Neural progenitor cell (in vitro differentiated cells): ENCODE results near the gene SDHA.
"Not testable (repeated sequence)": the region's sequence is repeated elsewhere in the genome, so short reads cannot be mapped to it uniquely, and the experiment has no call there.

Experiments
- CTCF ChIP-seq: fragments of 200-600 bp; sonication (generic); IDR thresholded peaks from 2 replicates; pipeline ENCODE4 v1.5.1; 2017; ENCODE audit warnings: antibody characterized with exemption, mild to moderate bottlenecking
- EZH2 ChIP-seq: fragments of 200-600 bp; sonication (generic); IDR thresholded peaks from 2 replicates; pipeline ENCODE4 v1.6.1; 2017; ENCODE audit warnings: antibody characterized with exemption, mild to moderate bottlenecking, moderate library complexity
- EZH2phosphoT487 ChIP-seq: fragments of 200-600 bp; sonication (generic); IDR thresholded peaks from 2 replicates; pipeline ENCODE4 v1.6.1; 2017; ENCODE audit warnings: antibody characterized with exemption

- TF ChIP-seq CTCF, EZH2, EZH2phosphoT487: not testable (repeated sequence)
Observed at GRCh38 chr5:235527-235926, 17.4 kb downstream of the SDHA start.
